Kidney glomerular epithelial cell (primary cell): Measurements from ENCODE around the gene SPAM1.
"Not testable (repeated sequence)": the region's sequence is repeated elsewhere in the genome, so short reads cannot be mapped to it uniquely, and the experiment has no call there.

Experiments used
- DNase-seq: peaks from one replicate; lab custom pipeline; 2025; lab: John Stamatoyannopoulos, UW

The SPAM1 gene

GRCh38 chr7:123924941-123925340 lies at the start of gene SPAM1:
Gene SPAM1, plus strand, starts transcription at chr7:123925241. Its CDS starts 28,330 bp downstream, at chr7:123953571.
- DNase-seq, result no peak

DNA sequence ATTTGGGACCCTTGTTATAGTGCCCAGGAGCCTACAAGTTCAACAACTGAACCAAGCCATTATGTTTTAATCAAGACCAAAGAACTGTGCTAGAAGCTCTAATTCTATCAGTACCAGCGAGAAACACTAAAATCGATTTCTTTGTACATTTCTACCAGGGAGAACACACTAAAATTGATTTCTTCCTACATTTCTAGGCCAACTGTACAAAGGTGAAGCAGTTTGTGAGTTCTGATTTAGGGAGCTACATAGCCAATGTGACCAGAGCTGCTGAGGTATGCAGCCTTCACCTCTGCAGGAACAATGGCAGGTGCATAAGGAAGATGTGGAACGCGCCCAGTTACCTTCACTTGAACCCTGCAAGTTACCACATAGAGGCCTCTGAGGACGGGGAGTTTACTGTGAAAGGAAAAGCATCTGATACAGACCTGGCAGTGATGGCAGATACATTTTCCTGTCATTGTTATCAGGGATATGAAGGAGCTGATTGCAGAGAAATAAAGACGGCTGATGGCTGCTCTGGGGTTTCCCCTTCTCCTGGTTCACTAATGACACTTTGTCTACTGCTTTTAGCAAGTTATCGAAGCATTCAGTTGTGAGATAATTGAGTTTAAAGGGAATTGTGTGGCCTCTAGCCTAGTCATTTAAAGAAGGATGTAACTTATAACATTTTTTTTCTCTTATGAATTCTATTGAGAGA lies 48.3 kb upstream of the SPAM1 start:
- no peak for DNase-seq

- DNase-seq, result no peak
Measured at GRCh38 chr7:123879628-123880027, 45.4 kb upstream of the SPAM1 start.

- DNase-seq, result no peak
Measured at GRCh38 chr7:123881300-123881699, 43.7 kb upstream of the SPAM1 start.

- no peak for DNase-seq
Measured at GRCh38 chr7:123883154-123883553, 41.9 kb upstream of the SPAM1 start.

DNA sequence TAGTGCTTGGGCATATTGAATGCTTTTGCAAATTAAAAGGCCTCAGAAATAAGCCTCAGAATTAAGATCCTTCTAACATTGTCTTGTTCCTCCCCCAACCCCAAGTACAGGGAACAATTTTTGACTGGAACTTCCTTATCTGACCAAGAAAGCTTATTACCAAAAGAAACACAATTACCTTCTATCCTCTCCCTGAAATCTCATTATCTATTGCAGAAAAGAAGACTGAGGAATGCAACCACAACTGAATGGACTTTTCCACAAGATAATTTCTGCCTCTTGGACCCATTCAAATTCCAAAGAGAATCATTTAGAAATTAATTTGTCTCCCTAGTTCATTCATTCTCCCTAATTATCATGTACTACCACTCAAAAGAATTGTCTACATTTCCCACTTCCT lies 36.8 kb upstream of the SPAM1 start:
- no peak for DNase-seq

GRCh38 chr7:123894753-123895152 lies 30.3 kb upstream of the SPAM1 start:
- DNase-seq, result not testable (repeated sequence)

- DNase-seq, result no peak
Measured at GRCh38 chr7:123901101-123901500, 23.9 kb upstream of the SPAM1 start.

- DNase-seq, result no peak
Measured at GRCh38 chr7:123905714-123906113, 19.3 kb upstream of the SPAM1 start.

DNA sequence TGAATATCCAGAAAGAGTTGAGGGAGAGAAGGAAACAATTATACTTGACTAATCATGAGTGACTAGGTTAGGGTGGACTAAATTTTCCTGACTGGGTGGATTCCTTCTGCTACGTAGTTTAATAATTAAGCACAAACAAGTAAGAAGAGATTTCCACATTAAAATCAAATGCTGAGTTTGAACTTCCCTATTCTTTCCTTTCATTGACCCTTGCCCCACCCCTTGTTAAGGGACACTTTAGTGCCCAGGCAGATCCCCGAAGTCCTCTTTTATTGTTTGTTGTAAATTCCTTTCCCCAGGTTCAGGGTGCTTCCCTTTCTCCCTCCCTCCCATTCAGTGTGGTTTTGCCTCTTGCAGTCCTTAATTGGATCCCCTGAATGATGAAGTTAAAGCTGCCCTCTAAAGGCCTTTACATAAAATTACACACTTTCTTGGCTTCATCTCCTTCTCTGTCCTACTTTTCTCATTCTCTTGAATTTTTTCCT lies 8.8 kb upstream of the SPAM1 start:
- DNase-seq, result peak; percentile 75

GRCh38 chr7:123917878-123918277 lies 7.2 kb upstream of the SPAM1 start:
- DNase-seq, result no peak

DNA sequence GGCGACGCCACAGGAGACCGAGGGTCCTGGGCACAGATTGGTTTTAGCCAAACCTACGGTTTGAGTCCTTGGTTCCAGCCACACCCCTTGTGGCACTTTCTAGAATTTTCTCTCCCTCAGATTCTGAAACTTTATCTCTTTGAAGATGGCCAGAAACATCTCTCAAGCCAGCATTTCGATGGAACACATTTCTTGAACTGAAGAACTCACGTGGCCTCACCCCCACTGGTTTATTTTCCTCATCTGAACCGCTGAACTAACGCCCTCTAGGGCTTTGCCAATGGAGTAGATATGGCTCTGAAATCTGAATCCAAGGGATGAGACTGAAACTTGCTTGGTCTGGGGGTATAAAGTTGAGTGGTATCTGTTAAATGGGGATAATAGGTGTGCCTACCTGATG lies 6.7 kb upstream of the SPAM1 start:
- DNase-seq, result no peak

DNA sequence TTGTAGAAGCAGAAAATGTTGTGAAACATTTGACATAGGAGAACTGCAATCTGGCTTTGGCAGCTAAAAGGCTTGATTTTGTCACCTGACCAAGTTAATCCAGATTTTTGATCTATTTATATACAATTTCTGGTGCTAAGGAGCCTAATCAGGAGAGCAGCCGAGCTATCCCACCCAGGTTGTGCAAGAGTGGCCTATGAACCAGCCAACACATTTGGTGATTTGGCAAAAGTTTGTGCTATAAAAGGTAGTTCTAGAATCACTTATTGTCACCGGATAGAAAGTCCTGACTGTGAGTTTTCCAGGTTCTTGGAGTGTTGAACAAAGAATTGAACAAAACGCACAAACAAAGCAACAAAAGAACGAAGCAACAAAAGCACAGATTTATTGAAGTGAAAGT lies 1.4 kb upstream of the SPAM1 start:
- no peak for DNase-seq

- DNase-seq, result no peak
Measured at GRCh38 chr7:123929107-123929506, 4.1 kb downstream of the SPAM1 start.

- DNase-seq, result no peak
Measured at GRCh38 chr7:123929655-123930054, 4.6 kb downstream of the SPAM1 start.

DNA sequence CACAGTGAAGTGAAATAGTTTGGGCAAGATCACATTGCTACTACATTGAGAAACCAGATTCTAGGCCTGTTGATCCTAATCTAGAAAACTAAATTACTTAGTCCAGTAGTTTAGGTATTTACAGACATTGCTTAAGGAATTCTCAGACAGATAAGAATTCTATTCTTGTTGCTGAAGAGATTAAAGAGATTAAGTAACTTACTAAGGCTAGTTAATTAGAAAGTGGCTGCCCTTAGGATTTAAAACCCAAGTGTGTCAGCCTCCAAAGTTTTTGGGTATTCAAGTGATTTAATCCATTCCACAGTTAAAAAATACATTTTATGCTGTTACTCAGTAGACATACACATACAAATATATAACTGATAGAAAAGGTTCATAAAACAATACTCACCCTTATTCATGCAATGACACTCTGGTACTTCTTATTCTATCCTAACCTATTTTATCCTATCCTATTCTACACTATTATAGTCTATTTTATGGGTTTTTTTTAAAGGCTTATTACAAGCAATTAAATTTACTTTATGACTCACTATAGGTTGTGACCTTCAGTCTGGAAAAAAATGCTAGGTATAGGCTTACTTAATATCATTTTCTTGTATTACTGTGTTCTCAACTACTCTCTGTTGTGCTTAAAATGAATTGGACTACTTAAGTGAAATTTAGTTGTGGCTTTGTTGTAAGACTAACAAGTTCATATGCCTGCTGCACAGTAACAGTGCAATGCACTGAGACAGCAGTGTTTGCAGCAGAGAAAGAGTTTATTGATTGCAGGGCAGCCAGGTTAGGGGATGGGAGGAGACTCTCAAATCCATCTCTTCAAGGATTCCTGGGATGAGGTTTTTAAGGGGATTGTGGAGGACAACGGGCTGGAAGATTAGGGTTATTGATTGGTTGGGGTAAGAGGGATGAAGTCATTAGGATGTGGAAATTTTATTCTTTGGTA lies 10.7 kb downstream of the SPAM1 start:
- no peak for DNase-seq

GRCh38 chr7:123936388-123936787 lies 11.3 kb downstream of the SPAM1 start:
- DNase-seq, result no peak

DNA sequence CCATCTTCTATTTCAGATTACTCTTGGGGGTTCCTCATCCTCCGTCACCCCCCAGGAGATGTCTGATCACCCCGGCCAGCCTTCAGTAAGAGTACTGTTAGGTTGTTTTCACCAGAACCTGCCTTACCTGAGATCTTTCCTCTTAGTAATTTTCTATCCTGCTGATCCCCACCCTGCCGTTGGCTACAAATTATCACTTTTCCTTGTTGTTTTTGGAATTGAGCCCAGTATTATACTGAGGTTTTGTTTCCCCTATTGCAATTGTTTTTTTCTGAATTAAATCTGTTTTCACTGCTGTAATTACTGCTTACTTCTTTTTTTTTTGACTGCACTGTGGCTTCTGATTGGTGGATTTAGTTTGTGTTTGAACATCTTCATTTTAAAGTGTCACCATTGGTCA lies 14.7 kb downstream of the SPAM1 start:
- no peak for DNase-seq

DNA sequence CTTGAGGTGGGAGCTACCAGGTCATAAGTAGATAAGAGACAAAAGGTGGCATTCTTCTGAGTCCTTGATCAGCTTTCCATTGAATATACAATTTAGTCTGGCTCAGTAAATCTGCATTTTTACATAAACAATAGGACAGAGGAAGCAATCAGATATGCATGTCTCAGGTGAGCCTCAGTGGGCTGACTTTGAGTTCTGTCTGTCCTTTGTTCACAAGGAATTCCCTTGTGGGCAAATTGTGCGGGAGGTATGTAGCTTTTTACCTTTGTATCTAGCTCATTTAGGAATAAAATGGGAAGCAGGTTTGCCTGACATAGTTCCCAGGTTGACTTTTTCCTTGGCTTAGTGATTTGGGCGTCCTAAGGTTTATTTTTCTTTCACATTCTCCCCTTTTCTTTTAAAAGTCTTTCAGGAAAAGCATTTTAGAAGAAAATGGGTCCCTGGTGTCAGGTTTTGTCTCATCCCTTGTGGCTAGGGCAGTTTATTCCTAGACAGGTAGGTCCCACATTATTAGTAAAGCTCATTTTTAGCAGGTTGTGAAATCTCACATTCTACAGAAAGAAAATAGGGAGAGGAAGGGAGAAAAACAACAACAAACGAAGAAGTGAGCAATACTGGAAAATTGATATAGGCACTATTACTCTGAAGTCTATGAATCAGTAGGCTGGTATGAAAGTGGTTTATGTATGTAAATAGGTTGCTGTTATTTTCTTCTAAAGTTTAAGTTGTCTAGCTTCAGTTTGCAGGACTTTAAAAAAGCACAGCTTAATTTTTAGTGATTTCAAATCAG lies 16.5 kb downstream of the SPAM1 start:
- DNase-seq, result no peak

- DNase-seq, result no peak
Measured at GRCh38 chr7:123944395-123944794, 19.4 kb downstream of the SPAM1 start.

DNA sequence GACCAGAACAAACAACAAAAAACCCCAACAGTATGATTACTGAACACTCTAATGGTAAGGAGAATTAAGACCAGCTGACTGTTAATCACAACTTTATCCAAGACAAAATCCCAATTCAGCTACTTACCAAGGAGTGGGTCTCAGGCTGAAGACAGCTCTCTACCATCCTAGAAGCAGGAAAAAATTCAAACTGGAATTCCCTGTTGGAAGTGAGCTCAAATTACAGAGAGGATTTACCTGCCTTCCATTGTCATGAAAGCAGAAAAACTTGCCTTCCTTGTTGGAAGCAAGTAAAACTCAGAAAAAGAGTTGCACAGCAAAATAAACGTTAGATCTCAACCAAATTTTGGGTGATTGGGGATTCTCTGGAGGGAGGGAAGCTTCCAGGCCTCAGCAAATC lies 20.9 kb downstream of the SPAM1 start:
- no peak for DNase-seq

DNA sequence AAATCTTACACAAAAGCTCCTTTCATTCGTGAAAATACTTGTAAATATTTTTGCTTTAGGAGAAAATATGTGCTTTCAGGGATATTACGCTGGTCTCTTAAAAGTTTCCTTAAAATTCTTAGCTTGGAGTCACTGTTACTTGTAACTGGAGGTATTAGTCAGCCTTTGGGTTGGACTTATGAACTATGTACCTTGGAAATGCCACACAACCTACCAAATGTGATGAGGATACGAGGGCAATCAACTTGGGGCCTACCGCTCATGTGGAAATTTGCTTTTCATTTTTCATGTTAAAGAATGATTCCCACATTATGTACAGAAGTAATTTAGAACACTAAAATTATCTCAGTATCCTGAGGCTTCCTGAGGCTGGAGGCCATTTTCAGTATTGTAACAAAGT lies 23.1 kb downstream of the SPAM1 start:
- DNase-seq, result no peak
